Activated CD8-positive, alpha-beta memory T cell treated with anti-CD3 and anti-CD28 coated beads for 48 hours (primary cell): ENCODE data around the gene OR7D2.
A peak's percentile ranks its signal among the peaks of the same experiment; 100 is the strongest.
"Not testable (repeated sequence)": the region's sequence is repeated elsewhere in the genome, so short reads cannot be mapped to it uniquely, and the experiment has no call there.

Experiments used
- DNase-seq, 3 experiments: peaks; one replicate each; pipeline ENCODE4 v3.0.0-alpha.2; 2020; ENCODE audit warnings: low read depth in 2 of 3, low spot score in 2 of 3

Gene OR7D2

DNA sequence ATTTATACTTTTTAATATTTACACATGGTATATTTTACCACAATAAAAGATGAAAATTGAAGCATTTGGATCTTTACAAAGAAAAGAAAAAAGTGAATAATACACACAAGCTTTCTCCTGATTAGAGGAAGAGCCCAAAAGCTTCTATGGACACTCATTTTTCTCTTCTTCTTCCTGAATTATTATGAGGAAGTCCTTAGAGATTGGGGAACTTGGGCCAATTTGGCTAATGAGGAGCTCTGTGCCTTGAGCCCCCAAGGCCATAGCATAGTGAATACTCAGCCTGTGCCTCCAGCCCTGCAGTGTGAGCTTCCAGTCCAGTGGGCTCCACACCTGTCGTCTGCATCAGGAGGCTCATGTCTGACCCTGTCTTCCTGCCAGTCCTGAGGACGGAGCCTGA is 19.3 kb downstream of the OR7D2 start:
- DNase-seq = not testable (repeated sequence)

DNA sequence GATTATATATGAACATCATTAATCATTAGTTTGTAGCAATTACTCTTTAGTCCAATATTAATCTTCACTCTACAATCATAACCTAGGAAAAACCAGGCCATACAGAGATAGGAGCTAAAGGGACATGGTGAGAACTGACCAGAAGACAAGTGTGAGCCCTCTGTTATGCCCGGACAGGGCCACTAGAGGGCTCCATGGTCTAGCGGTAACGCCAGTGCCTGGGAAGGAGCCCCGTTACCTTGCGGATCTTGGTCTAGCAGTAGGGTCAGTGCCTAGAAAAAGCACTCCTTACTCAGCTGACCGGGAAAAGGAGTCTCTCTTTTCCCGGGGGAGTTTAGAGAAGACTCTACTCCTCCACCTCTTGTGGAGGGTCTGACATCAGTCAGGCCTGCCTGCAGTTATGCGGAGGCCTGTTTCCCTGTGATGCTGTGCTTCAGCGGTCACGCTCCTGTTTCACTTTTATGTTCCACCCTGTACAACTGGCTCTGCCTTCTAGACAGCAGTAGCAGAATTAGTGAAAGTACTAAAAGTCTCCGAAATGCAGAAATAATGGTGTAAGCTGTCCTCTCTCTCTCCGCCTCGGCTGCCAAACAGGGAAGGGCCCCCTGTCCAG is 26.8 kb downstream of the OR7D2 start:
- DNase-seq = peak; percentile 15 to 24 (median 23)

DNA sequence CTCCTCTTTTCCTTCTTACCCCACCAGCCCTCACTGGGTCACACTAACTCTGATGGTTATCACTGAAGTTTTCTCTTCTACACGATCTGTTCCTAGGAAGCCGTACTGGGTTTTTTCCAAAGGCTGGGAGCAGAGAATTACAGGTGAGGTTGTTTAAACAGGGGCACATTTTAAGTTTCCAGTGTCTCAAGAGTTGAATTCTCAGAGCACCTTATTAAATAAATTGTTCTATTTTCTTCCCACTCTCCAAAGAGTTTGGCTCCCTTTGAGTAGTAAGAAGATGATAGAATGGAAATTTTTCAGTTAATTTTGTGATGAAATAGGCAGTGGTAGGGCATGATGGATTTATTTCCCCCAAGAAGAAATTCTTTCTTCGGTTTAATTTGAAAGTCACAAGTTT is 40.7 kb downstream of the OR7D2 start, which contains the start of gene OR7D4:
TSS of gene OR7D4 (minus strand) at position 101 of the 400 bp plus-strand sequence. CDS start 4,752 bp downstream, outside the sequence.
- no peak for DNase-seq
